ENCODE results near the gene CDT1.
A peak's percentile ranks its signal among the peaks of the same experiment; 100 is the strongest.

The CDT1 gene

GRCh38 chr16:88846088-88846487 lies 42.5 kb downstream of the CDT1 start:
- FAIRE-seq (no peak), DNase-seq (ENCODE audit: insufficient read length, low spot score) (no peak)

GRCh38 chr16:88847654-88848053 lies 44.1 kb downstream of the CDT1 start:
- TF ChIP-seq POLR2AphosphoS5 (IDR thresholded peaks at IDR 0.05; ENCODE audit: low read depth, low read length), result no peak
- no peak for TF ChIP-seq POLR2A (IDR thresholded peaks at IDR 0.05; ENCODE audit: low read depth, low read length)
- TF ChIP-seq TAF1 (IDR thresholded peaks at IDR 0.05; ENCODE audit: low read depth, low read length), result no peak
- no peak for TF ChIP-seq POU2F2 (IDR thresholded peaks at IDR 0.05; ENCODE audit: low read depth, low read length)
- TF ChIP-seq PAX5 (IDR thresholded peaks at IDR 0.05; ENCODE audit: insufficient read depth, low read length, severe bottlenecking), result no peak
- TF ChIP-seq SPI1 (IDR thresholded peaks at IDR 0.05; ENCODE audit: low read depth, low read length), result no peak
- no peak for FAIRE-seq
- DNase-seq (ENCODE audit: insufficient read length, low spot score), result no peak

More at GRCh38 chr16:88846088-88846487, 42.5 kb downstream of the CDT1 start:
- no peak for TF ChIP-seq PAX5 (IDR thresholded peaks at IDR 0.05; ENCODE audit: insufficient read depth, low read length, severe bottlenecking)
- TF ChIP-seq POLR2A (IDR thresholded peaks at IDR 0.05; ENCODE audit: low read depth, low read length), result no peak

GRCh38 chr16:88848557-88848956 lies 45.0 kb downstream of the CDT1 start:
- DNase-seq (ENCODE audit: insufficient read length, low spot score) (no peak), FAIRE-seq (no peak)
- TF ChIP-seq POU2F2 (IDR thresholded peaks at IDR 0.05; ENCODE audit: low read depth, low read length), result no peak
- no peak for TF ChIP-seq TAF1 (IDR thresholded peaks at IDR 0.05; ENCODE audit: low read depth, low read length)
- TF ChIP-seq SPI1 (IDR thresholded peaks at IDR 0.05; ENCODE audit: low read depth, low read length), result no peak
- no peak for TF ChIP-seq POLR2A (IDR thresholded peaks at IDR 0.05; ENCODE audit: low read depth, low read length)
- TF ChIP-seq PAX5 (IDR thresholded peaks at IDR 0.05; ENCODE audit: insufficient read depth, low read length, severe bottlenecking), result no peak
- no peak for TF ChIP-seq POLR2AphosphoS5 (IDR thresholded peaks at IDR 0.05; ENCODE audit: low read depth, low read length)

GRCh38 chr16:88850531-88851199 lies 47.1 kb downstream of the CDT1 start:
- FAIRE-seq (no peak), DNase-seq (ENCODE audit: insufficient read length, low spot score) (no peak)
- no peak for TF ChIP-seq POU2F2 (IDR thresholded peaks at IDR 0.05; ENCODE audit: low read depth, low read length)
- no peak for TF ChIP-seq POLR2A (IDR thresholded peaks at IDR 0.05; ENCODE audit: low read depth, low read length)
- no peak for TF ChIP-seq PAX5 (IDR thresholded peaks at IDR 0.05; ENCODE audit: insufficient read depth, low read length, severe bottlenecking)
- TF ChIP-seq SPI1 (IDR thresholded peaks at IDR 0.05; ENCODE audit: low read depth, low read length), result no peak
- TF ChIP-seq POLR2AphosphoS5 (IDR thresholded peaks at IDR 0.05; ENCODE audit: low read depth, low read length), result no peak
- TF ChIP-seq TAF1 (IDR thresholded peaks at IDR 0.05; ENCODE audit: low read depth, low read length), result no peak

- FAIRE-seq, result no peak
- no peak for TF ChIP-seq POLR2A (IDR thresholded peaks at IDR 0.05; ENCODE audit: low read depth, low read length)
- no peak for TF ChIP-seq POU2F2 (IDR thresholded peaks at IDR 0.05; ENCODE audit: low read depth, low read length)
- no peak for TF ChIP-seq TAF1 (IDR thresholded peaks at IDR 0.05; ENCODE audit: low read depth, low read length)
- no peak for TF ChIP-seq PAX5 (IDR thresholded peaks at IDR 0.05; ENCODE audit: insufficient read depth, low read length, severe bottlenecking)
- no peak for TF ChIP-seq POLR2AphosphoS5 (IDR thresholded peaks at IDR 0.05; ENCODE audit: low read depth, low read length)
- no peak for TF ChIP-seq SPI1 (IDR thresholded peaks at IDR 0.05; ENCODE audit: low read depth, low read length)
- DNase-seq (ENCODE audit: insufficient read length, low spot score), result no peak
Observed at GRCh38 chr16:88851616-88852015, 48.0 kb downstream of the CDT1 start.

- no peak for DNase-seq (ENCODE audit: insufficient read length, low spot score)
- TF ChIP-seq POLR2A (IDR thresholded peaks at IDR 0.05; ENCODE audit: low read depth, low read length) (no peak), SPI1 (IDR thresholded peaks at IDR 0.05; ENCODE audit: low read depth, low read length) (no peak), POU2F2 (IDR thresholded peaks at IDR 0.05; ENCODE audit: low read depth, low read length) (no peak), TAF1 (IDR thresholded peaks at IDR 0.05; ENCODE audit: low read depth, low read length) (no peak), POLR2AphosphoS5 (IDR thresholded peaks at IDR 0.05; ENCODE audit: low read depth, low read length) (no peak), PAX5 (IDR thresholded peaks at IDR 0.05; ENCODE audit: insufficient read depth, low read length, severe bottlenecking) (no peak)
- no peak for FAIRE-seq
Observed at GRCh38 chr16:88853325-88853941, 49.8 kb downstream of the CDT1 start.

GRCh38 chr16:88854306-88855111 lies 50.9 kb downstream of the CDT1 start:
- DNase-seq (ENCODE audit: insufficient read length, low spot score) (no peak), FAIRE-seq (peak; percentile 68)
- TF ChIP-seq PAX5 (IDR thresholded peaks at IDR 0.05; ENCODE audit: insufficient read depth, low read length, severe bottlenecking), result no peak
- no peak for TF ChIP-seq POU2F2 (IDR thresholded peaks at IDR 0.05; ENCODE audit: low read depth, low read length)
- no peak for TF ChIP-seq POLR2AphosphoS5 (IDR thresholded peaks at IDR 0.05; ENCODE audit: low read depth, low read length)
- TF ChIP-seq TAF1 (IDR thresholded peaks at IDR 0.05; ENCODE audit: low read depth, low read length), result no peak
- TF ChIP-seq POLR2A (IDR thresholded peaks at IDR 0.05; ENCODE audit: low read depth, low read length), result no peak
- TF ChIP-seq SPI1 (IDR thresholded peaks at IDR 0.05; ENCODE audit: low read depth, low read length), result no peak

GRCh38 chr16:88855176-88855575 lies 51.6 kb downstream of the CDT1 start:
- TF ChIP-seq POLR2AphosphoS5 (IDR thresholded peaks at IDR 0.05; ENCODE audit: low read depth, low read length) (no peak), POU2F2 (IDR thresholded peaks at IDR 0.05; ENCODE audit: low read depth, low read length) (no peak), POLR2A (IDR thresholded peaks at IDR 0.05; ENCODE audit: low read depth, low read length) (no peak), TAF1 (IDR thresholded peaks at IDR 0.05; ENCODE audit: low read depth, low read length) (no peak), PAX5 (IDR thresholded peaks at IDR 0.05; ENCODE audit: insufficient read depth, low read length, severe bottlenecking) (no peak), SPI1 (IDR thresholded peaks at IDR 0.05; ENCODE audit: low read depth, low read length) (no peak)
- FAIRE-seq, result no peak
- DNase-seq (ENCODE audit: insufficient read length, low spot score), result no peak

- no peak for TF ChIP-seq SPI1 (IDR thresholded peaks at IDR 0.05; ENCODE audit: low read depth, low read length)
- TF ChIP-seq TAF1 (IDR thresholded peaks at IDR 0.05; ENCODE audit: low read depth, low read length), result no peak
- TF ChIP-seq POLR2AphosphoS5 (IDR thresholded peaks at IDR 0.05; ENCODE audit: low read depth, low read length), result no peak
- TF ChIP-seq POLR2A (IDR thresholded peaks at IDR 0.05; ENCODE audit: low read depth, low read length), result no peak
- TF ChIP-seq POU2F2 (IDR thresholded peaks at IDR 0.05; ENCODE audit: low read depth, low read length), result no peak
- TF ChIP-seq PAX5 (IDR thresholded peaks at IDR 0.05; ENCODE audit: insufficient read depth, low read length, severe bottlenecking), result no peak
- peak; percentile 48 for FAIRE-seq
- no peak for DNase-seq (ENCODE audit: insufficient read length, low spot score)
Observed at GRCh38 chr16:88855736-88856121, 52.1 kb downstream of the CDT1 start.

Measured in GM12891 (cell line).